Thyroid gland (tissue), 4 donors: ENCODE measurements around the gene NPHS1.

Experiments
- POLR2A ChIP-seq, 2 donors: fragments of 450-650 bp; IDR thresholded peaks; one replicate each; pipeline ENCODE4 v1.6.1; 2017; ENCODE audit warnings: antibody characterized with exemption in 2 of 2, mild to moderate bottlenecking in 2 of 2, moderate library complexity in 1 of 2
- TF ChIP-seq, protein P1 (sequence below), 6 experiments: fragments of 200-600 bp in 3 of 6; fragments of 450-650 bp in 3 of 6; sonication (generic) in 3 of 6; IDR thresholded peaks; one replicate each; pipeline ENCODE4 v1.5.1; 2016 to 2019; ENCODE audit warnings: antibody characterized with exemption in 6 of 6, mild to moderate bottlenecking in 2 of 6, inconsistent platforms in 1 of 6, moderate library complexity in 1 of 6

DNA sequence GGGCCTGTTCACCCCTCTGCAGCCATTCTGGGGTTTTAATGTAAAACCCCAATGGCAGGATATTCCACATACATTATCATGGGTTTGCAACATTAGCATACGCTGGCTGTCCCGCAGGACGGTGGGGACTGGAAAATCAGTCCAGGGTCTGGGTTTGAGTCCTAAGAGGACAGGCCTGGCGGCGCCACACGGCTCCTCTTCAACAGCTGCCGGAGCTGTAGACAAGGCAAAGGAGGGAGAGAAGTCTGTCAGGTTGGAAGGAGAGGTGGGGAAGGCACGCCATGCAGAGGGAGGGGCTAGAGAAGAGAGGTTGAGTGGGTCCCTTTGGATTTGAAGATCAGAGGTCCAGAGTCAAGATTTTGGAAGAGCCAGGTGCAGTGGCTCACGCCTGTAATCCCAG lies 36.1 kb upstream of the NPHS1 start:
- TF ChIP-seq, protein P1, sequence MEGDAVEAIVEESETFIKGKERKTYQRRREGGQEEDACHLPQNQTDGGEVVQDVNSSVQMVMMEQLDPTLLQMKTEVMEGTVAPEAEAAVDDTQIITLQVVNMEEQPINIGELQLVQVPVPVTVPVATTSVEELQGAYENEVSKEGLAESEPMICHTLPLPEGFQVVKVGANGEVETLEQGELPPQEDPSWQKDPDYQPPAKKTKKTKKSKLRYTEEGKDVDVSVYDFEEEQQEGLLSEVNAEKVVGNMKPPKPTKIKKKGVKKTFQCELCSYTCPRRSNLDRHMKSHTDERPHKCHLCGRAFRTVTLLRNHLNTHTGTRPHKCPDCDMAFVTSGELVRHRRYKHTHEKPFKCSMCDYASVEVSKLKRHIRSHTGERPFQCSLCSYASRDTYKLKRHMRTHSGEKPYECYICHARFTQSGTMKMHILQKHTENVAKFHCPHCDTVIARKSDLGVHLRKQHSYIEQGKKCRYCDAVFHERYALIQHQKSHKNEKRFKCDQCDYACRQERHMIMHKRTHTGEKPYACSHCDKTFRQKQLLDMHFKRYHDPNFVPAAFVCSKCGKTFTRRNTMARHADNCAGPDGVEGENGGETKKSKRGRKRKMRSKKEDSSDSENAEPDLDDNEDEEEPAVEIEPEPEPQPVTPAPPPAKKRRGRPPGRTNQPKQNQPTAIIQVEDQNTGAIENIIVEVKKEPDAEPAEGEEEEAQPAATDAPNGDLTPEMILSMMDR (IDR thresholded peaks at IDR 0.05) = no peak
- no peak for TF ChIP-seq POLR2A (IDR thresholded peaks at IDR 0.05)
